ENCODE measurements around the gene VIPR2. TPM values are rescaled to one million over a fixed set of nuclear protein-coding genes. Genes with fewer than 3 reads are reported as not detected.

The VIPR2 gene
- total RNA-seq, 1 experiment from 2014 or later = not detected

DNA sequence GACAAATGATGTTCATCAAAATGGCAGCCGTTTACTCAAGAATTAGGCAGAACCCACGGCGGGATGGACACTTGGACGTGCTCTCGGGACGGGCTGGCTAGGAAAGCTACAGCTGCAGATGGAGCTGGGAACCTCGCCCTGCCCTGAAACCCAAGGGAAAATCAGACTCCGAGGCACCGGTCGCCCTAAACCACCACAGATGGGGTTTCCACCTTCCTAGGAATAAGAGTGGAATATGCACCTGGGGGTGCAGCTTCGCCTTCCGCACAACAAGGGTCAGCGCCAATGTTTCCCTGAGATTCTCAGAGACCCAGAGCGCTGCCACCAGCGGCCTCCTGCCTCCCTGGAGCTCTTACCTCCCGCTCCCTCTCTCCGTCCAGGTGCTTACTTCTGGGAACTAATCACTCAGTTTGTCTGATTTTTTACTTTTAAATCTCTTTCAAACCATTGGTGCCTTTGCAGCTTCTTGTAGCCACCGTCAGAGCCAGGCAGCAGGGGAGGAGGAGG, 165.6 kb downstream of the VIPR2 start:
- POLR2A ChIA-PET (ENCODE audit: low non-redundant PET) = no interaction called here
- H3K4me3 ChIP-seq (ENCODE audit: low read depth, low read length, poor library complexity, severe bottlenecking) = no peak overlapping the region
- DNase-seq (ENCODE audit: low spot score) = no peak
- intact Hi-C loops (cut with micrococcal nuclease; ENCODE audit: unreplicated experiment) = loop anchor here (5.0 to 10.0 kb wide), 3 partner anchors 92 to 282 kb away; no protein-coding TSS in a partner anchor
- H3K27ac ChIP-seq (ENCODE audit: low read depth, low read length, poor library complexity, severe bottlenecking) = no peak overlapping the region
- TF ChIP-seq, protein P1, sequence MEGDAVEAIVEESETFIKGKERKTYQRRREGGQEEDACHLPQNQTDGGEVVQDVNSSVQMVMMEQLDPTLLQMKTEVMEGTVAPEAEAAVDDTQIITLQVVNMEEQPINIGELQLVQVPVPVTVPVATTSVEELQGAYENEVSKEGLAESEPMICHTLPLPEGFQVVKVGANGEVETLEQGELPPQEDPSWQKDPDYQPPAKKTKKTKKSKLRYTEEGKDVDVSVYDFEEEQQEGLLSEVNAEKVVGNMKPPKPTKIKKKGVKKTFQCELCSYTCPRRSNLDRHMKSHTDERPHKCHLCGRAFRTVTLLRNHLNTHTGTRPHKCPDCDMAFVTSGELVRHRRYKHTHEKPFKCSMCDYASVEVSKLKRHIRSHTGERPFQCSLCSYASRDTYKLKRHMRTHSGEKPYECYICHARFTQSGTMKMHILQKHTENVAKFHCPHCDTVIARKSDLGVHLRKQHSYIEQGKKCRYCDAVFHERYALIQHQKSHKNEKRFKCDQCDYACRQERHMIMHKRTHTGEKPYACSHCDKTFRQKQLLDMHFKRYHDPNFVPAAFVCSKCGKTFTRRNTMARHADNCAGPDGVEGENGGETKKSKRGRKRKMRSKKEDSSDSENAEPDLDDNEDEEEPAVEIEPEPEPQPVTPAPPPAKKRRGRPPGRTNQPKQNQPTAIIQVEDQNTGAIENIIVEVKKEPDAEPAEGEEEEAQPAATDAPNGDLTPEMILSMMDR (conservative IDR thresholded peaks at IDR 0.05; ENCODE audit: low read depth, low read length) = no peak
- TF ChIP-seq EZH2 (IDR thresholded peaks at IDR 0.05; ENCODE audit: borderline replicate concordance, low read depth, low read length, poor library complexity, severe bottlenecking) = no peak
- no TSS peak for BruUV-seq (replicated peaks)
- CTCF ChIA-PET = no interaction called here
- no peaks in the 10 kb centered on the region for H3K27me3 ChIP-seq (replicated peaks; ENCODE audit: insufficient read depth, low read depth, low read length, poor library complexity)
- H3K9me3 ChIP-seq (ENCODE audit: low read depth, low read length, poor library complexity, severe bottlenecking) = peaks cover 18% of the 10 kb centered on the region
- H3K4me1 ChIP-seq (ENCODE audit: insufficient read depth, low read length, poor library complexity, severe bottlenecking) = peaks cover 7% of the 10 kb centered on the region
- H3K36me3 ChIP-seq (ENCODE audit: insufficient read depth, low read length, poor library complexity, severe bottlenecking) = no peaks in the 10 kb centered on the region
